Measurements from ENCODE around the gene DPP3.

DNA sequence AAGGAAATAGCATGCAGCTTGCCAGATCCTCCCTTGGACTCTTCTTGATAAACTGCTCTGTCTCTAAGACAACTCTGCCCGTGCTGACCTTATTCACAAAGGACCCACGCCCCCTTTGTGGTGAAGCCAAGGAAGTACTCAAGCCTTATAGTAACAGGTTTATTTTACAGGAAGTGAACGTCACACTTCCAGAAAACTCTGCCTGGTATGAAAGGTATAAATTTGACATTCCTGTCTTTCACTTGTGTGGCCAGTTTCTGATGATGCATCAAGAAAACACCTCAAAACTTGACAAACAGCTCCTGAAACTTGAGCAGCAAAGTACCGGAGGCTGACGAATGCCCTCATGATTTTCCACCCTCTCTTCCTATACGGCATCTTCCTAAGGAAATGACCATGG, 26.0 kb upstream of the DPP3 start:
- TF ChIP-seq, protein P1, sequence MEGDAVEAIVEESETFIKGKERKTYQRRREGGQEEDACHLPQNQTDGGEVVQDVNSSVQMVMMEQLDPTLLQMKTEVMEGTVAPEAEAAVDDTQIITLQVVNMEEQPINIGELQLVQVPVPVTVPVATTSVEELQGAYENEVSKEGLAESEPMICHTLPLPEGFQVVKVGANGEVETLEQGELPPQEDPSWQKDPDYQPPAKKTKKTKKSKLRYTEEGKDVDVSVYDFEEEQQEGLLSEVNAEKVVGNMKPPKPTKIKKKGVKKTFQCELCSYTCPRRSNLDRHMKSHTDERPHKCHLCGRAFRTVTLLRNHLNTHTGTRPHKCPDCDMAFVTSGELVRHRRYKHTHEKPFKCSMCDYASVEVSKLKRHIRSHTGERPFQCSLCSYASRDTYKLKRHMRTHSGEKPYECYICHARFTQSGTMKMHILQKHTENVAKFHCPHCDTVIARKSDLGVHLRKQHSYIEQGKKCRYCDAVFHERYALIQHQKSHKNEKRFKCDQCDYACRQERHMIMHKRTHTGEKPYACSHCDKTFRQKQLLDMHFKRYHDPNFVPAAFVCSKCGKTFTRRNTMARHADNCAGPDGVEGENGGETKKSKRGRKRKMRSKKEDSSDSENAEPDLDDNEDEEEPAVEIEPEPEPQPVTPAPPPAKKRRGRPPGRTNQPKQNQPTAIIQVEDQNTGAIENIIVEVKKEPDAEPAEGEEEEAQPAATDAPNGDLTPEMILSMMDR (IDR thresholded peaks at IDR 0.05) = no peak
- no peak for TF ChIP-seq POLR2AphosphoS5 (IDR thresholded peaks at IDR 0.05; ENCODE audit: low read depth, low read length)

Measured in Panc1 (cell line).